ENCODE data around the gene LRP6.
"Not testable (repeated sequence)": the region's sequence is repeated elsewhere in the genome, so short reads cannot be mapped to it uniquely, and the experiment has no call there.

LRP6 gene

DNA sequence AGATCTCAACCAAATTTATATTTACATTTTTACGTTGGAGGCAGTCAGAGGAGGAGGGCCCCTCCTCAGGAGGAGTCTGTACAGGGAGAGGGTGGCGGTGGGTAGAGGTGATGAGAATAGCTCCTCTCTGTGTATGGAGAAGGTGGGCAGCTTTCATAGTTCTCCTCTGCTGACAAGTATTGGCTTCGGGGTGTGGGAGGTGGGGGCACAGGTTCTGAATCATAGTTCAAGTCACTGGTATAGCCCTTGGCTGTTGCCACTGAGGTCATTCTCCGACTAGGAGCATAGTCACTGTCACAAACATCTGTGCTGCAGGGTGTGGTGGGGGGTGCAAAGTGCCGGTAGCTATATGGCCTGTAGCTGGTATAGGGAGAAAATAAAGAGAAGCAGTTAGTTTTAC, 145.8 kb downstream of the LRP6 start:
- no peak overlapping the region for H3K4me3 ChIP-seq (ENCODE audit: low read length)
- H3K4me1 ChIP-seq (ENCODE audit: control insufficient read depth, insufficient read depth, low read length): no peaks in the 10 kb centered on the region
- no peak overlapping the region for H3K9ac ChIP-seq (ENCODE audit: low read length)
- H3K27ac ChIP-seq (ENCODE audit: low read depth, low read length): no peak overlapping the region
- no peaks in the 10 kb centered on the region for H3K36me3 ChIP-seq (ENCODE audit: control insufficient read depth, insufficient read depth, low read length)
- H3K27me3 ChIP-seq (ENCODE audit: control insufficient read depth, insufficient read depth, low read length): no peaks in the 10 kb centered on the region

- H3K9ac ChIP-seq (ENCODE audit: low read length): no peak overlapping the region
- no peaks in the 10 kb centered on the region for H3K36me3 ChIP-seq (ENCODE audit: control insufficient read depth, insufficient read depth, low read length)
- no peaks in the 10 kb centered on the region for H3K4me1 ChIP-seq (ENCODE audit: control insufficient read depth, insufficient read depth, low read length)
- no peak overlapping the region for H3K4me3 ChIP-seq (ENCODE audit: low read length)
- H3K27me3 ChIP-seq (ENCODE audit: control insufficient read depth, insufficient read depth, low read length): no peaks in the 10 kb centered on the region
- no peak overlapping the region for H3K27ac ChIP-seq (ENCODE audit: low read depth, low read length)
Observed at GRCh38 chr12:12116677-12117076, 150.2 kb downstream of the LRP6 start.

DNA sequence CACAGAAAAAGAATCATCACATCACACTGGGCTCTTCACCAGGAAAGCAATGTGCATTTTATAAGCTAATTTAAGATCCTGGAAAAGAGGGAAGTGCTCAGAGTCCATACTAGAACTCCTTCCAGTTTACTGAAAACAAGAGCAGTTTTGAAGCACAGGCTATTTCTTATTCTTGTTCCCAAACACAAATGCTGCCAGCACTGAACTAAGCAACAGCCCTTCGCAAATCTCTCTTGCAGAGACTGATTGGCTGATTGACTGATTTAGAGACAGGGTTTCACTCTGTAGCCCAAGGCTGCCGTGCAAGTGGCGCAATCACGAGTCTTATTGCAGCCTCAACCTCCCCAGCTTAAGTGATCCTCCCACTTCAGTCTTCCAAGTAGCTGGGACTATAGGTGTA, 151.3 kb downstream of the LRP6 start:
- H3K27ac ChIP-seq (ENCODE audit: low read depth, low read length): no peak overlapping the region
- no peak overlapping the region for H3K9ac ChIP-seq (ENCODE audit: low read length)
- no peak overlapping the region for H3K4me3 ChIP-seq (ENCODE audit: low read length)

DNA sequence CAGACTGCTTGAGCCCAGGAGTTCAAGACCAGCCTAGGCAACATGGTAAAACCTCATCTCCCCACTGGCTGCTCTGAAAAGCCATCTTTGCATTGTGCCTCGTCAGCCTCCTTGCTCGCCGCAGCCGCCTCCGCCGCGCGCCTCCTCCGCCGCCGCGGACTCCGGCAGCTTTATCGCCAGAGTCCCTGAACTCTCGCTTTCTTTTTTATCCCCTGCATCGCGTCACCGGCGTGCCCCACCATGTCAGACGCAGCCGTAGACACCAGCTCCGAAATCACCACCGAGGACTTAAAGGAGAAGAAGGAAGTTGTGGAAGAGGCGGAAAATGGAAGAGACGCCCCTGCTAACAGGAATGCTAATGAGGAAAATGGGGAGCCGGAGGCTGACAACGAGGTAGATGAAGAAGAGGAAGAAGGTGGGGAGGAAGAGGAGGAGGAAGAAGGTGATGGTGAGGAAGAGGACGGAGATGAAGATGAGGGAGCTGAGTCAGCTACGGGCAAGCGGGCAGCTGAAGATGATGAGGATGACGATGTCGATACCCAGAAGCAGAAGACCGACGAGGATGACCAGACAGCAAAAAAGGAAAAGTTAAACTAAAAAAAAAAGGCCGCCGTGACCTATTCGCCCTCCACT, 155.8 kb downstream of the LRP6 start:
- not testable (repeated sequence) for H3K4me1 ChIP-seq (ENCODE audit: control insufficient read depth, insufficient read depth, low read length); H3K27me3 ChIP-seq (ENCODE audit: control insufficient read depth, insufficient read depth, low read length); H3K36me3 ChIP-seq (ENCODE audit: control insufficient read depth, insufficient read depth, low read length); H3K9ac ChIP-seq (ENCODE audit: low read length); H3K4me3 ChIP-seq (ENCODE audit: low read length); H3K27ac ChIP-seq (ENCODE audit: low read depth, low read length)

More for the DNA sequence above, 151.3 kb downstream of the LRP6 start:
- no peaks in the 10 kb centered on the region for H3K36me3 ChIP-seq (ENCODE audit: control insufficient read depth, insufficient read depth, low read length)
- H3K27me3 ChIP-seq (ENCODE audit: control insufficient read depth, insufficient read depth, low read length): no peaks in the 10 kb centered on the region
- no peaks in the 10 kb centered on the region for H3K4me1 ChIP-seq (ENCODE audit: control insufficient read depth, insufficient read depth, low read length)

DNA sequence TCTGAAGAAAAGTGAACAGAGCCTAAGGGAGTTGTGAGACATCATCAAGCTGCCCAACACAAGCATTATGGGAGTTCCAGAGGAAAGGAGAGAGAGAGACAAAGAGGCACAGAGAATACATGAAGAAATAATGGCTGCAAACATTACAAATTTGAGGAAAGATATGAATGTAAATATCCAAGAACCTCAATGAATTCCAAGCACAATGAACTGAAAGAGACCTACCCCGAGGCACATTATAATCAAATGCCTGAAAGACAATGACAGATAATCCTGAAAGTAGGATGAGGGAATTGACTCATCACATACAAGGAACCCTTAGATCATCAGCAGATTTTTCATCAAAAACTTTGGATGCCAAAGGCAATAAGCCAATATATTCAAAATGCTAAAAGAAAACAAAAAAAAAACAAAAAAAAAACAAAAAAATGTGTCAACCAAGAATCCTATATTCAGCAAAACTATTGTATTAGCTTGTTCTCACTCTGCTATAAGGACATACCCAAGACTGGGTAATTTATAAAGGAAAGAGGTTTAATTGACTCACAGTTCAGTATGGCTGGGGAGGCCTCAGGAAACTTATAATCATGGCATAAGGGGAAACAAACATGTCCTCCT, 158.3 kb downstream of the LRP6 start:
- no peaks in the 10 kb centered on the region for H3K27me3 ChIP-seq (ENCODE audit: control insufficient read depth, insufficient read depth, low read length)
- H3K36me3 ChIP-seq (ENCODE audit: control insufficient read depth, insufficient read depth, low read length): no peaks in the 10 kb centered on the region
- H3K27ac ChIP-seq (ENCODE audit: low read depth, low read length): no peak overlapping the region
- H3K9ac ChIP-seq (ENCODE audit: low read length): no peak overlapping the region
- no peak overlapping the region for H3K4me3 ChIP-seq (ENCODE audit: low read length)
- no peaks in the 10 kb centered on the region for H3K4me1 ChIP-seq (ENCODE audit: control insufficient read depth, insufficient read depth, low read length)

DNA sequence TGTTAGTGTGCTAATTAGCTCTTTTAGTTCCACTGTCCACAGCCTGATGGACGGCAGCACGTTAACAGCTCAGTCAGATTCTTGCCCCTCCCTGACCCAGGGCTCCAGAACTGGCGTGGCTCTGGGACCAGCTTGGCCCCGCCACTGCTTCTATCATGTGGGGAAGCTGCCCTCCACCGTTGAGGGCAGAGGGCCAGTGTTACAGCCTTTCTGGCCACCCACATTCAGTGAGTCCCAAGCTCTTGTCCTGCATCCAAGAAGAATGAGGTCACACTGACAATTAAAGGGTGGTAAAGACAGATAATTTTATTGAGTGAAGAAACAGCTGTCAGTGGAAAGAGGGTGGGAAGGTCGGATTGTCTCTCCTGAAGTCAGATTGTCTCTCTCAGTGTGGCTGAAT, 159.2 kb downstream of the LRP6 start:
- Histone ChIP-seq H3K4me3 (ENCODE audit: low read length) (no peak overlapping the region), H3K9ac (ENCODE audit: low read length) (no peak overlapping the region), H3K27me3 (ENCODE audit: control insufficient read depth, insufficient read depth, low read length) (no peaks in the 10 kb centered on the region), H3K36me3 (ENCODE audit: control insufficient read depth, insufficient read depth, low read length) (no peaks in the 10 kb centered on the region), H3K4me1 (ENCODE audit: control insufficient read depth, insufficient read depth, low read length) (no peaks in the 10 kb centered on the region), H3K27ac (ENCODE audit: low read depth, low read length) (no peak overlapping the region)

- Histone ChIP-seq H3K27me3 (ENCODE audit: control insufficient read depth, insufficient read depth, low read length) (no peaks in the 10 kb centered on the region), H3K4me3 (ENCODE audit: low read length) (no peak overlapping the region), H3K27ac (ENCODE audit: low read depth, low read length) (no peak overlapping the region), H3K4me1 (ENCODE audit: control insufficient read depth, insufficient read depth, low read length) (no peaks in the 10 kb centered on the region), H3K9ac (ENCODE audit: low read length) (no peak overlapping the region), H3K36me3 (ENCODE audit: control insufficient read depth, insufficient read depth, low read length) (no peaks in the 10 kb centered on the region)
Observed at GRCh38 chr12:12099102-12099501, 167.7 kb downstream of the LRP6 start.

- Histone ChIP-seq H3K27ac (ENCODE audit: low read depth, low read length) (no peak overlapping the region), H3K4me1 (ENCODE audit: control insufficient read depth, insufficient read depth, low read length) (no peaks in the 10 kb centered on the region)
Observed at GRCh38 chr12:12098691-12099015, 168.2 kb downstream of the LRP6 start.

DNA sequence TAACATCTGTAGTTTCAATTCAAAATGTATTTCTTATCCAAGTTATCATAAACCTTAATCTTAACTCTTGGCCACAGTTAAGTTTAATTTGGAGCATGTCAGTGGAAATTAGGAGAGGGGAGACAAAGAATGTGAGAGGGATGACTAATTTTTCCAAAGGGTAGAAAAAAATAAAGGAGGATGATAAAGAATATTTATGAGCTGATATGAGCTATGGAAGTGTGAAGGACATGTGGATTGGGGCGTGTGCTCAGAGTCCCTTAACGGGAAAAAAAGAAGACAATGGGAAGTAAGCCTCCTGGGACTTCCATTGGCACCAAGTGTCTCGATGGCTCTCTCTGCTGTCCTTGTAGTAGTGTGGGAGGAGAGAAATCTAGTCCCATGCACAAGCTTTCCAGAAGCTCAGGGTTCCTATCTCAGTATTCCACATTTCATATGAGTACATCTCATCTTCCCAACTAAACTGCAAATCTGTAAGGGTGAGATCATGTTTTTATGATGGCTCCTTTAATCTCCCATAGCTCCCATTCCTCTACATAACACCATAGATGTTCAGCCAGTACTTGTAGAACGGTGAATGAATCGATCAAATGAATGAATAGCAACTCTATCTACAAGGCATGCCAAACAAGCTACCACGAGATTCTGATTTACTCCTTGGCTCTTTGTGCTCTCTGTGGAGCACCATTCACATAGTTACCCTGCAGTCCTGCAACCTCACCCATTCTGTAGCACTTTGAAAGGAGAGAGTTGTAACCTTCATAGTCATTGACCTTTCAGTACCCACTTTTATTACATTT, 168.8 kb downstream of the LRP6 start:
- Histone ChIP-seq H3K9ac (ENCODE audit: low read length) (no peak overlapping the region), H3K4me3 (ENCODE audit: low read length) (no peak overlapping the region), H3K27ac (ENCODE audit: low read depth, low read length) (no peak overlapping the region), H3K27me3 (ENCODE audit: control insufficient read depth, insufficient read depth, low read length) (no peaks in the 10 kb centered on the region), H3K36me3 (ENCODE audit: control insufficient read depth, insufficient read depth, low read length) (no peaks in the 10 kb centered on the region), H3K4me1 (ENCODE audit: control insufficient read depth, insufficient read depth, low read length) (no peaks in the 10 kb centered on the region)

More at GRCh38 chr12:12098691-12099015, 168.2 kb downstream of the LRP6 start:
- Histone ChIP-seq H3K9ac (ENCODE audit: low read length) (no peak overlapping the region), H3K36me3 (ENCODE audit: control insufficient read depth, insufficient read depth, low read length) (no peaks in the 10 kb centered on the region), H3K4me3 (ENCODE audit: low read length) (no peak overlapping the region), H3K27me3 (ENCODE audit: control insufficient read depth, insufficient read depth, low read length) (no peaks in the 10 kb centered on the region)

DNA sequence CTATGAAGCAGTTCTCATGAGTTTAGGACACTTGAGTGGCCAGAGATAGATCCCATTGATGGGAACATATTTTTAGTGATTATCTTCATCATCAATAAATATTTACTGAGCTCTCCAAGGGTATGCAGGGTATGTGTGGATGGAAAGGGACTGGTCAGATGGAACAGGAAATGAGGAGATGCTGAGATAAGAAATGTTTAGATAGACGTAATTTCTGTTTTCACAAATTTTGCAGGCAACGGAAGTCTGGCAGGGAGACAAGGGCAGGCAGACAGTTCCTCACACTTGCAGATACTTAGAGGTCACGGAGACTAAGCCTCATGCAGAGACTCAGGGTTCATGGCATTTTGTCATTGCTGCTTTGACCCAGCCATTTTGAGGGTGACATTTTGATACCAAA, 171.8 kb downstream of the LRP6 start:
- Histone ChIP-seq H3K4me1 (ENCODE audit: control insufficient read depth, insufficient read depth, low read length) (no peaks in the 10 kb centered on the region), H3K27me3 (ENCODE audit: control insufficient read depth, insufficient read depth, low read length) (no peaks in the 10 kb centered on the region), H3K9ac (ENCODE audit: low read length) (no peak overlapping the region), H3K4me3 (ENCODE audit: low read length) (no peak overlapping the region), H3K27ac (ENCODE audit: low read depth, low read length) (no peak overlapping the region), H3K36me3 (ENCODE audit: control insufficient read depth, insufficient read depth, low read length) (no peaks in the 10 kb centered on the region)

DNA sequence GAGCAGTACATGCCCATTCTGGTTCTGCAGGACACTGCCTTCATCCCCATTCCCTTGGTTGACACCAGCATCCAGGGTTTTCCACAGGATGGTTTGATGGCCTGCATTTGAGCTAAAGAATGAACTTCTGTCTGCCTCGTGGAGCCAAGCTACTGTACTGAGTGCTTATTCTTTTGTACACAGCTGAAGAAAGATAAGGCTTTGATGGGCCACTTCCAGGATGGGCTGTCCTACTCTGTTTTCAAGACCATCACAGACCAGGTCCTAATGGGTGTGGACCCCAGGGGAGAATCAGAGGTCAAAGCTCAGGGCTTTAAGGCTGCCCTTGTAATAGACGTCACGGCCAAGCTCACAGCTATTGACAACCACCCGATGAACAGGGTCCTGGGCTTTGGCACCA, 172.4 kb downstream of the LRP6 start:
- no peak overlapping the region for H3K4me3 ChIP-seq (ENCODE audit: low read length)
- H3K4me1 ChIP-seq (ENCODE audit: control insufficient read depth, insufficient read depth, low read length): no peaks in the 10 kb centered on the region
- H3K27me3 ChIP-seq (ENCODE audit: control insufficient read depth, insufficient read depth, low read length): no peaks in the 10 kb centered on the region
- no peak overlapping the region for H3K27ac ChIP-seq (ENCODE audit: low read depth, low read length)
- no peak overlapping the region for H3K9ac ChIP-seq (ENCODE audit: low read length)
- no peaks in the 10 kb centered on the region for H3K36me3 ChIP-seq (ENCODE audit: control insufficient read depth, insufficient read depth, low read length)

GRCh38 chr12:12091977-12092663, 174.7 kb downstream of the LRP6 start:
- Histone ChIP-seq H3K27me3 (ENCODE audit: control insufficient read depth, insufficient read depth, low read length) (no peaks in the 10 kb centered on the region), H3K36me3 (ENCODE audit: control insufficient read depth, insufficient read depth, low read length) (no peaks in the 10 kb centered on the region), H3K9ac (ENCODE audit: low read length) (no peak overlapping the region), H3K4me3 (ENCODE audit: low read length) (no peak overlapping the region), H3K4me1 (ENCODE audit: control insufficient read depth, insufficient read depth, low read length) (no peaks in the 10 kb centered on the region), H3K27ac (ENCODE audit: low read depth, low read length) (no peak overlapping the region)

Measured in rectal smooth muscle tissue (tissue), 1 donor.